Neuronal stem cell (in vitro differentiated cells): ENCODE results near the gene PPP2R5C.

Experiments
- DNase-seq: peaks from one replicate; pipeline ENCODE4 v3.0.0-alpha.2; 2013; ENCODE audit warnings: low spot score
- H2AFZ ChIP-seq: one replicate; pipeline ENCODE4 v1.6.1; 2013; ENCODE audit warnings: mild to moderate bottlenecking, low read length, inconsistent platforms
- H2AK5ac ChIP-seq: 2 replicates; pipeline ENCODE4 v1.6.1; 2013; ENCODE audit warnings: low read depth, mild to moderate bottlenecking, inconsistent platforms, low read length, moderate library complexity, mixed read lengths
- H2BK120ac ChIP-seq: 2 replicates; pipeline ENCODE4 v1.6.1; 2013; ENCODE audit warnings: low read depth, mild to moderate bottlenecking, inconsistent platforms, low read length, moderate library complexity, mixed read lengths
- H2BK12ac ChIP-seq: one replicate; pipeline ENCODE4 v1.6.1; 2013; ENCODE audit warnings: low read length, inconsistent platforms
- H2BK15ac ChIP-seq: 2 replicates; pipeline ENCODE4 v1.6.1; 2013; ENCODE audit warnings: mild to moderate bottlenecking, low read length, inconsistent platforms, mixed read lengths
- H2BK5ac ChIP-seq: one replicate; pipeline ENCODE4 v1.6.1; 2013; ENCODE audit warnings: inconsistent platforms, mild to moderate bottlenecking, low read length, moderate library complexity
- H3K14ac ChIP-seq: one replicate; pipeline ENCODE4 v1.6.1; 2013; ENCODE audit warnings: low read length, inconsistent platforms
- H3K18ac ChIP-seq: 2 replicates; pipeline ENCODE4 v1.6.1; 2013; ENCODE audit warnings: low read length, inconsistent platforms
- H3K23ac ChIP-seq: 2 replicates; pipeline ENCODE4 v1.6.1; 2013; ENCODE audit warnings: low read depth, mild to moderate bottlenecking, mixed read lengths, low read length, inconsistent platforms; ENCODE audit not compliant: poor library complexity
- H3K27ac ChIP-seq: replicated peaks from 3 replicates; pipeline ENCODE4 v1.5.1; 2013; ENCODE audit warnings: low read length, inconsistent platforms
- H3K27me3 ChIP-seq, 3 experiments: 2 replicates each; pipeline ENCODE4 v1.6.1; 2013; ENCODE audit warnings: low read length in 3 of 3, mild to moderate bottlenecking in 2 of 3, inconsistent platforms in 1 of 3, low read depth in 1 of 3, mixed read lengths in 1 of 3, moderate library complexity in 1 of 3; ENCODE audit not compliant: control insufficient read depth in 3 of 3, insufficient read depth in 3 of 3
- H3K36me3 ChIP-seq, 2 donors: replicated peaks in 1 of 2; 2 replicates each; pipeline ENCODE4 v1.6.1; 2013; ENCODE audit warnings: low read length in 2 of 2; ENCODE audit not compliant: control insufficient read depth in 2 of 2, insufficient read depth in 2 of 2
- H3K4ac ChIP-seq: 2 replicates; pipeline ENCODE4 v1.6.1; 2013; ENCODE audit warnings: inconsistent platforms, mild to moderate bottlenecking, low read length, moderate library complexity
- H3K4me1 ChIP-seq, 2 donors: 1 replicate in 1 of 2; 2 replicates in 1 of 2; pipeline ENCODE4 v1.6.1; 2013; ENCODE audit warnings: low read length in 2 of 2, low read depth in 1 of 2; ENCODE audit not compliant: control insufficient read depth in 2 of 2, insufficient read depth in 1 of 2
- H3K4me2 ChIP-seq: one replicate; pipeline ENCODE4 v1.6.1; 2013; ENCODE audit warnings: mild to moderate bottlenecking, low read length, inconsistent platforms; ENCODE audit not compliant: insufficient read depth, poor library complexity, severe bottlenecking
- H3K4me3 ChIP-seq, 2 donors: 2 replicates each; pipeline ENCODE4 v1.5.1; 2013; ENCODE audit warnings: low read length in 2 of 2, mild to moderate bottlenecking in 2 of 2, inconsistent platforms in 1 of 2, moderate library complexity in 1 of 2
- H3K79me1 ChIP-seq: one replicate; pipeline ENCODE4 v1.6.1; 2013; ENCODE audit warnings: low read depth, mild to moderate bottlenecking, inconsistent platforms, low read length, moderate library complexity
- H3K9ac ChIP-seq: one replicate; pipeline ENCODE4 v1.6.1; 2013; ENCODE audit warnings: mild to moderate bottlenecking, low read depth, low read length, inconsistent platforms; ENCODE audit not compliant: poor library complexity
- H3K9me3 ChIP-seq, 2 donors: replicated peaks in 1 of 2; 2 replicates each; pipeline versions ENCODE3 to v1.6.1; 2013; ENCODE audit warnings: low read length in 2 of 2, mild to moderate bottlenecking in 2 of 2, inconsistent platforms in 1 of 2, low read depth in 1 of 2, mixed read lengths in 1 of 2, moderate library complexity in 1 of 2; ENCODE audit not compliant: control insufficient read depth in 2 of 2, insufficient read depth in 1 of 2
- H4K8ac ChIP-seq: one replicate; pipeline ENCODE4 v1.6.1; 2013; ENCODE audit warnings: low read depth, mild to moderate bottlenecking, inconsistent platforms, low read length, moderate library complexity
- H4K91ac ChIP-seq: one replicate; pipeline ENCODE4 v1.6.1; 2013; ENCODE audit warnings: low read length, low read depth, mild to moderate bottlenecking, inconsistent platforms; ENCODE audit not compliant: poor library complexity
- WGBS, 2 donors: extraction: QIAGEN DNeasy Blood & Tissue Kit; methylation state at CpG; one replicate each; pipeline ENCODE4 v1.1.7; 2013; ENCODE audit warnings: missing lambda C conversion rate in 2 of 2, mixed read lengths in 1 of 2; ENCODE audit not compliant: insufficient read length in 2 of 2, insufficient replicate concordance in 1 of 2; ENCODE audit errors: extremely low coverage in 2 of 2; 5-methylcytosine and 5-hydroxymethylcytosine counted together

The PPP2R5C gene

DNA sequence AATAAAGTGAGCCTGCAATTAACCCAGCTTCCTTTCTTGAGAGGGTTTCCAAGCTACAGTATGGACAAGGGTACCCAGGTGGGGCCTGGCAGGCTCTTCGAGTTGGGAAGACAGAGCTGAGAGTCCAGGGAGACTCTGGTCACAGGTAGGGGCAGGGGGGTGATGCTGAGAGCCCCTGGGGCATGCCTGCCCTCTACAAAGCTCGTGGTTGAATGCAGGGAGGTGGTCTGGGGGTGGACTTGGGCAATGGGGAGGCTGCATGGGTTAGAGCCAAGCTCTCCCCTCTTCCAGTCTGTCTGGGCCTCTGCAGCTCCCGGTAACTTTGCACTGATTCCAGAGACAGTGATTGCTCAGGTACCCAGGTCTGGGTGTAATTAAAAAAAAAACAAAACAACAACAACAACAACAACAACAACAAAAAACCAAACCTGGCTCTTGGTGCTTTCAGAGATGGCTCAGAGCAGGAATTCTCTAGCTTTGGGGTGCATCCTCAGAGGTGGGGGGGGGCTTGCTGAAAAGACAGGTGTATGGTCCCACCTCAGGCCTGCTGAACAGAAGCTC is 30.8 kb upstream of the PPP2R5C start:
- H2BK5ac ChIP-seq = no peak overlapping the region
- H2AFZ ChIP-seq = peak overlapping the region; percentile 68
- no peak overlapping the region for H3K4me2 ChIP-seq
- no peak overlapping the region for H4K8ac ChIP-seq
- H3K23ac ChIP-seq = no peak overlapping the region
- no peak overlapping the region for H3K4me3 ChIP-seq
- H3K14ac ChIP-seq = no peak overlapping the region
- no peak overlapping the region for H4K91ac ChIP-seq
- no peak overlapping the region for H3K27ac ChIP-seq
- peaks cover 2 to 3% of the 10 kb centered on the region in 2 donors for H3K9me3 ChIP-seq
- H3K27me3 ChIP-seq = no peaks in the 10 kb centered on the region
- H3K79me1 ChIP-seq = no peaks in the 10 kb centered on the region
- H3K9ac ChIP-seq = no peak overlapping the region
- no peak overlapping the region for H2BK15ac ChIP-seq
- no peak overlapping the region for H2AK5ac ChIP-seq
- H3K36me3 ChIP-seq = no peaks in the 10 kb centered on the region
- no peak overlapping the region for H2BK120ac ChIP-seq
- H3K18ac ChIP-seq = no peak overlapping the region
- H3K4me1 ChIP-seq = peaks cover 4 to 9% of the 10 kb centered on the region in 2 donors
- H2BK12ac ChIP-seq = no peak overlapping the region
- no peak for DNase-seq
- WGBS, 2 donors = no CpG with 5 or more reads among the region's 3 CpGs
- no peak overlapping the region for H3K4ac ChIP-seq

DNA sequence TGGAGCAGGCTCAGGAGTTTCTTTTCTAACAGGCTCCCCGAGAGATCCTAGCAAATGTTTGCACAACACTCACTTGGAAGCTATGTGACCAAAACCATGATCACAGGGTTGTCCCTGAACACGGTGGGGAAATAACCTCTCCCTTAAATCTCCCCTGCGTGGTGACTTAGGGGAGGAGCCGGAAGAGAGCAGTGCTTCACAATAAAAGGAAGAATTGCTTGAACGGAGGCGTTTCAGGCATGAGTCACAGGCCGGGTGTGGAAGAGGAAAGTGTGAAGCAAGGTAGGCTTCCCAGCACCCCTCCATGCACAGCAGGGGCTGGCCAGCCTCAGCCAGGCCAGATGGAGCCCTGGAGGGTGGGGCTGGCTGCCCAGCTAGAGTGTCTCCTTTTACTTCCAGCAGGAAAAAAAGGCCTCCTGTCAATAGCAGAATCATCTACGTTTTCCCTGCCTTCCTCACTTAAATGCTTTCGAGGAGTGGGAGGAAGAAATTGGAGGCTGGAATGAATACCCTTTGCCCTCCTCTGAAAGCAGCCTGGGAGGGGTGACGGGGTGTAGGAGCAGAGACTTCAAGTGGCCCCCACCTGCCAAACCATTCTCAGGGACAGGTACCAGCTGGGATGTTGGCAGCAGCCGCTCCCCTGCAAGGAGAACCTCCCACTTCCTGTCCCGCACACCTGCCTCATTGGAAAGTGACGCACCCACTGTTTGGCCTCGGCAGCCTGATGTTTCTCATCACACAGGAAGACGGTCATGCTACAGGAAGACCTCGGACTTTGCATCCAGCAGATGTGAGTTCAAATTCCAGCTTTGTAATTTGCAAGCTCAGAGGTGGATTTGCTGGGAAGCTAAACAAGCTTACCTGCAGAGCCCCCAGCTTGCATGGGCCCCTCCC is 30.1 kb upstream of the PPP2R5C start:
- H2BK5ac ChIP-seq = no peak overlapping the region
- no peaks in the 10 kb centered on the region for H3K79me1 ChIP-seq
- no CpG with 5 or more reads among the region's 16 CpGs for WGBS, 2 donors
- peak overlapping the region; percentile 76 for H3K18ac ChIP-seq
- no peaks in the 10 kb centered on the region for H3K36me3 ChIP-seq
- H2BK15ac ChIP-seq = no peak overlapping the region
- H2AK5ac ChIP-seq = no peak overlapping the region
- no peak overlapping the region for H3K27ac ChIP-seq
- H3K4ac ChIP-seq = no peak overlapping the region
- DNase-seq = no peak
- H3K23ac ChIP-seq = no peak overlapping the region
- H3K9me3 ChIP-seq = peaks cover 2 to 3% of the 10 kb centered on the region in 2 donors
- peak overlapping the region; percentile 53 for H2BK120ac ChIP-seq
- H2AFZ ChIP-seq = peak overlapping the region; percentile 68
- no peak overlapping the region for H3K14ac ChIP-seq
- H4K8ac ChIP-seq = no peak overlapping the region
- no peak overlapping the region for H4K91ac ChIP-seq
- peaks cover 0 to 3% (median 0%) of the 10 kb centered on the region in 3 experiments for H3K27me3 ChIP-seq
- no peak overlapping the region for H3K4me2 ChIP-seq
- no peak overlapping the region for H3K9ac ChIP-seq
- peaks cover 4 to 9% of the 10 kb centered on the region in 2 donors for H3K4me1 ChIP-seq
- no peak overlapping the region for H2BK12ac ChIP-seq
- H3K4me3 ChIP-seq = no peak overlapping the region

DNA sequence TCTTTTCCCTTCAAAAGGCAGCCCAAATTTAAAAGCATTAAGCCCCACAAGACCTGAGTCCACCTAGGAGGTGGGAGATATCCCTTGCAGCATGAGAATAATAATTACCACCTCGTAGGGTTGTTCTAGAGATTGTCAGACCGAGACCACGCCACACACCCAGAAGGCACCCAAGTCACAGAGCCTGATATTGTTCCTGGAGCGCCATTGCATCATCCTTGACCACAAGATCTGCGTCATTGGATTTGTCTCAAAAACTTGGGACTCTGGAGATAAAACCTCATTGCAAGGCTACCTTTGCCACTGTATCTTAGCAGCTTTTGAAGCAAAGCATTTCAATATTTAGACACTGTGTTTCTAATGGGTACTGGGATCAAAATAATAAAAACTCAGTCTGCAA is 29.4 kb upstream of the PPP2R5C start:
- Histone ChIP-seq H3K9ac (no peak overlapping the region), H2AK5ac (no peak overlapping the region), H2BK5ac (no peak overlapping the region), H3K18ac (no peak overlapping the region), H2BK12ac (no peak overlapping the region), H3K27me3 (peaks cover 0 to 3% (median 0%) of the 10 kb centered on the region in 3 experiments), H3K4ac (no peak overlapping the region), H2BK15ac (no peak overlapping the region), H4K91ac (no peak overlapping the region), H3K9me3 (peaks cover 0 to under 1% of the 10 kb centered on the region in 2 donors), H3K4me1 (peaks cover 4 to 9% of the 10 kb centered on the region in 2 donors), H3K79me1 (no peaks in the 10 kb centered on the region), H3K4me3 (no peak overlapping the region), H3K14ac (no peak overlapping the region), H4K8ac (no peak overlapping the region), H3K4me2 (no peak overlapping the region), H3K23ac (no peak overlapping the region), H3K36me3 (no peaks in the 10 kb centered on the region), H3K27ac (no peak overlapping the region), H2BK120ac (no peak overlapping the region), H2AFZ (peak overlapping the region; percentile 68)
- DNase-seq = no peak
- WGBS, 2 donors = no CpG with 5 or more reads among the region's 5 CpGs

DNA sequence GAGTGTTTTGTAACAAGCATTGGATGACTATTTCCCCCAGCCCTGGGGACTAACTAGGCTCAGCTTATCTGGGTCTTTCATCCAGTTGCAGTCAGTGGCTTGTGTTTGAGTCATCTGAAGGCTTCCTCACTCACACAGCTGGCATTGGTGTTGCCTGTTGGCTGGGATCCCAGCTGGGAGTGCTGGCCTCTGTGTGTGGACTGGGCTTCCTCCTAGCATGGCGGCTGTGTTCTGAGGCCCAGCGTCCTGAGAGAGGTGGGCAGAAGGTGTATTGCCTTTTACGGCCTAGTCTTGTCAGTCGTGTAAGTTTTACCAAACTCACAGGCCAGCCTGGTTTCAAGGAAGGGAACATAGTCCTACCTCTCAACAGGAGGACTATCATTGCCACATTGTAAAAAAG is 28.3 kb upstream of the PPP2R5C start:
- no peak overlapping the region for H2AFZ ChIP-seq
- peaks cover 0 to 5% of the 10 kb centered on the region in 2 donors for H3K9me3 ChIP-seq
- no peak overlapping the region for H2BK12ac ChIP-seq
- H3K4me2 ChIP-seq = no peak overlapping the region
- H2BK15ac ChIP-seq = no peak overlapping the region
- no peak overlapping the region for H4K8ac ChIP-seq
- peaks cover 0 to 3% (median 0%) of the 10 kb centered on the region in 3 experiments for H3K27me3 ChIP-seq
- H3K27ac ChIP-seq = no peak overlapping the region
- peak overlapping the region; percentile 32 for H2AK5ac ChIP-seq
- H3K23ac ChIP-seq = no peak overlapping the region
- H2BK120ac ChIP-seq = no peak overlapping the region
- H3K9ac ChIP-seq = no peak overlapping the region
- H3K18ac ChIP-seq = peak overlapping the region; percentile 73
- no peak overlapping the region for H3K14ac ChIP-seq
- H3K79me1 ChIP-seq = no peaks in the 10 kb centered on the region
- no peaks in the 10 kb centered on the region for H3K36me3 ChIP-seq
- WGBS, 2 donors = no CpG with 5 or more reads among the region's 4 CpGs
- no peak overlapping the region for H4K91ac ChIP-seq
- DNase-seq = no peak
- no peak overlapping the region for H2BK5ac ChIP-seq
- no peak overlapping the region for H3K4me3 ChIP-seq
- peaks cover 4 to 9% of the 10 kb centered on the region in 2 donors for H3K4me1 ChIP-seq
- H3K4ac ChIP-seq = no peak overlapping the region
